Endodermal cell (in vitro differentiated cells): ENCODE data around the gene CHMP1A. TPM values are rescaled to one million over a fixed set of nuclear protein-coding genes. Genes with fewer than 3 reads are reported as not detected.

ENCODE experiments used
- DNase-seq: peaks from one replicate; pipeline ENCODE4 v3.0.0-alpha.2; 2017
- H3K27ac ChIP-seq: 2 replicates; pipeline ENCODE4 v1.5.1; 2013; ENCODE audit warnings: mild to moderate bottlenecking, low read depth, low read length, moderate library complexity
- H3K27me3 ChIP-seq: 2 replicates; pipeline ENCODE4 v1.6.1; 2013; ENCODE audit warnings: mild to moderate bottlenecking, low read length, moderate library complexity; ENCODE audit not compliant: insufficient read depth, control insufficient read depth, poor library complexity, severe bottlenecking
- H3K36me3 ChIP-seq: 2 replicates; pipeline ENCODE4 v1.7.0; 2013; ENCODE audit warnings: mild to moderate bottlenecking, low read length, moderate library complexity; ENCODE audit not compliant: control insufficient read depth, insufficient read depth
- H3K4me1 ChIP-seq: one replicate; pipeline ENCODE4 v1.7.0; 2013; ENCODE audit warnings: low read length; ENCODE audit not compliant: control insufficient read depth, insufficient read depth
- H3K4me3 ChIP-seq: 2 replicates; pipeline ENCODE4 v1.5.1; 2013; ENCODE audit warnings: mild to moderate bottlenecking, low read length, moderate library complexity
- H3K9ac ChIP-seq: 2 replicates; pipeline ENCODE4 v1.6.1; 2013; ENCODE audit warnings: mild to moderate bottlenecking, low read length, moderate library complexity; ENCODE audit not compliant: poor library complexity, severe bottlenecking; ENCODE audit errors: extremely low read depth
- H3K9me3 ChIP-seq: 2 replicates; pipeline ENCODE4 v1.6.1; 2013; ENCODE audit warnings: mild to moderate bottlenecking, low read length, moderate library complexity; ENCODE audit not compliant: control insufficient read depth
- H3K27ac Mint-ChIP-seq: 2 replicates; pipeline ENCODE4 v1.8.0; 2020; ENCODE audit warnings: mixed read lengths
- H3K27me3 Mint-ChIP-seq: 2 replicates; pipeline ENCODE4 v1.8.0; 2021; ENCODE audit warnings: mild to moderate bottlenecking, mixed read lengths; ENCODE audit not compliant: insufficient read depth
- H3K36me3 Mint-ChIP-seq: 2 replicates; pipeline ENCODE4 v1.8.0; 2020; ENCODE audit warnings: low read depth, mixed read lengths
- H3K4me1 Mint-ChIP-seq: 2 replicates; pipeline ENCODE4 v1.8.0; 2020; ENCODE audit warnings: mixed read lengths
- H3K4me3 Mint-ChIP-seq: 2 replicates; pipeline ENCODE4 v1.8.0; 2020; ENCODE audit warnings: mild to moderate bottlenecking, moderate library complexity, mixed read lengths
- H3K9me3 Mint-ChIP-seq: 2 replicates; pipeline ENCODE4 v1.8.0; 2020; ENCODE audit warnings: mild to moderate bottlenecking, mixed read lengths
- WGBS, 2 experiments: methylation state at CpG; one replicate each; pipeline versions ENCODE4 v1.1.5 to v1.1.7; 2013; ENCODE audit warnings: missing lambda C conversion rate in 2 of 2, mixed read lengths in 1 of 2; ENCODE audit not compliant: insufficient coverage in 1 of 2, insufficient read length in 1 of 2; 5-methylcytosine and 5-hydroxymethylcytosine counted together
- total RNA-seq, 2 donors: library from RNA; stranded (reverse); fragmentation: NEBNext Ultra II Directional in 1 of 2; extraction: Animal tissue kit (Norgen Biotek cat#: 25700) in 1 of 2; gene quantifications; 2 replicates in 1 of 2; 3 replicates in 1 of 2; pipeline ENCODE4 v1.2.1, GENCODE V29; 2021
- TF ChIP-seq, protein P1 (sequence below): fragments of 200-600 bp; sonication (generic); conservative IDR thresholded peaks from 2 replicates; pipeline ENCODE4 v1.5.0; 2021; ENCODE audit warnings: antibody characterized with exemption, mild to moderate bottlenecking

CHMP1A gene
- total RNA-seq, 2 donors from 2014 or later = 104 to 106 TPM

DNA sequence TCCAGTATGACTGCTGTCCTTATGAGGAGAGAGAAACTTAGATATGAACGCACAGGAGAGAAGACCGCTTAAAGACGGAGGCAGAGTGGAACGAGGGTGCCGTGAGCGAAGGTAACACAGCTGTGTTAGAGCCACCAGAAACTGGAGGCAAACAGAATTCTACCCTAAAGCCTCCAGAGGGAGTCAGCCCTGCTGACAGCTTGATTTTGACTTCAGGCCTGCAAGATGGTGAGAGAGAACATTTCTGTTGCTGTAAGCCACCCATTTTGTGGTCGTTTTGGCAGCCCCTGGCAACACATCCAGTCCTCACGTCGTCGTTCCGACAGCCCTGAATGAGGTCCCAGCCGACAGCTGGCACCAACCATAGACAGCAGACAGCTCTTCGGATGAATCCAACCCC lies 46.8 kb upstream of the CHMP1A start:
- Mint-ChIP-seq H3K27ac (no peak overlapping the region), H3K4me1 (peaks cover 7% of the 10 kb centered on the region), H3K27me3 (peaks cover 8% of the 10 kb centered on the region), H3K36me3 (peaks cover 6% of the 10 kb centered on the region), H3K4me3 (no peak overlapping the region), H3K9me3 (no peaks in the 10 kb centered on the region)
- H3K36me3 ChIP-seq = peaks cover 2% of the 10 kb centered on the region
- DNase-seq = peak; percentile 52
- TF ChIP-seq, protein P1, sequence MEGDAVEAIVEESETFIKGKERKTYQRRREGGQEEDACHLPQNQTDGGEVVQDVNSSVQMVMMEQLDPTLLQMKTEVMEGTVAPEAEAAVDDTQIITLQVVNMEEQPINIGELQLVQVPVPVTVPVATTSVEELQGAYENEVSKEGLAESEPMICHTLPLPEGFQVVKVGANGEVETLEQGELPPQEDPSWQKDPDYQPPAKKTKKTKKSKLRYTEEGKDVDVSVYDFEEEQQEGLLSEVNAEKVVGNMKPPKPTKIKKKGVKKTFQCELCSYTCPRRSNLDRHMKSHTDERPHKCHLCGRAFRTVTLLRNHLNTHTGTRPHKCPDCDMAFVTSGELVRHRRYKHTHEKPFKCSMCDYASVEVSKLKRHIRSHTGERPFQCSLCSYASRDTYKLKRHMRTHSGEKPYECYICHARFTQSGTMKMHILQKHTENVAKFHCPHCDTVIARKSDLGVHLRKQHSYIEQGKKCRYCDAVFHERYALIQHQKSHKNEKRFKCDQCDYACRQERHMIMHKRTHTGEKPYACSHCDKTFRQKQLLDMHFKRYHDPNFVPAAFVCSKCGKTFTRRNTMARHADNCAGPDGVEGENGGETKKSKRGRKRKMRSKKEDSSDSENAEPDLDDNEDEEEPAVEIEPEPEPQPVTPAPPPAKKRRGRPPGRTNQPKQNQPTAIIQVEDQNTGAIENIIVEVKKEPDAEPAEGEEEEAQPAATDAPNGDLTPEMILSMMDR = peak; percentile 29
- no peaks in the 10 kb centered on the region for H3K27me3 ChIP-seq
- 86 to 92% methylated on average over 10 to 13 of the region's 13 CpGs for whole genome bisulfite sequencing, 2 experiments
- H3K9ac ChIP-seq = no peak overlapping the region
- peaks cover 7% of the 10 kb centered on the region for H3K4me1 ChIP-seq
- H3K4me3 ChIP-seq = no peak overlapping the region
- no peak overlapping the region for H3K27ac ChIP-seq
- H3K9me3 ChIP-seq = no peaks in the 10 kb centered on the region

DNA sequence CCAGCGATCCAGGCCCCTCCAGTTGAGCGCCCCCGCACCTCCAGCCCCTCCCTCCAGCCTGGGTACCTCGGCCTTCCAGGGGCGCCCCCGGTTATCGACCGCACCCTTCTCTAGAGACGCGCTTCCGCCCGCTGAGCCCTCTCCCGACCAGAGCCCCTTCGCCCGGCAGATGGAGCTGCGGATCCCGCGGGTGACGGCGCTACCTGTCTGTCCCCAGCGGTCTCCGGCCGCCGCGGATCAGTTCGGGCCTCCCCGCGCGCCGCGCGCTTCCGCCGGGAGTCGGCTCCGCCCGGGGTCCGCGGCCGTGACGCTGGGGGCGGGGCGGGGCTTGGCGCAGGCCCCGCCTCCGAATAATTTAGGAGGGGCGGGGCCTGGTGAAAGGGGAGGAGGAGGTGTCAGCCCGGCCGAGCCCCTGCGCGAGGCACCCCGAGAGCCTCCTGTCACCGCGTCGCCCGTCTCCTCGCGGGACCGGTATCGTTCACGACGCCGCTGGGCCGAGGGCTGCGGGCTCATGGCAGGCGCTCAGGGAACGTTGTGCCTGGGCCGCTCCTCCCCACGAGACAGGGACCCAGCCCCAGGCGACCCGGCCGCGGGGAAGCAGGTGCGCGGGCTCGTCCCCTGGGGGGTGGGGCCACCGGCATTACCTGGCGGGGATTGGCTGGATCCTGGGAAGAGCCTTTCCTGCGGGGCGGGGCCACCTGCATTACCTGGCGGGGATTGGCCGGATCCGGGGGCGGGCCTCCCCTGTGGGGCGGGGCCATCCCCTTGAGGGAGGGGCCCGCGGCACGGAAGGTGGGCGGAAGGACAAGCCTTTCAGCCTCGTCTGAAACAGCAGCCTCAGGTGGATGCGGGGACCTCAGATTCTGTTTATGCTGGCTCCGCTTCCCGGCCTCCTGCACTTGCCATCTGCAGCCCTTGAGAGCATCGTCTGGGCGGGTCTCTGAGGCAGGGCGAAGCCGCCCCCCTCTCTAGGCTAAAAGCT lies 44.2 kb upstream of the CHMP1A start, which contains the start of gene SPATA2L:
Gene SPATA2L (minus strand): TSS at position 281 of the 982 bp plus-strand sequence. CDS start 473 bp downstream, outside the sequence.
- H3K27ac ChIP-seq = peak within 1 kb of the TSS; percentile 18
- H3K4me3 ChIP-seq = peak within 1 kb of the TSS; percentile 81
- TF ChIP-seq, protein P1 = peak; percentile 37
- Mint-ChIP-seq H3K36me3 (peaks cover 13% of the 10 kb centered on the region), H3K4me3 (peak within 1 kb of the TSS; percentile 69), H3K27me3 (peaks cover 8% of the 10 kb centered on the region), H3K4me1 (peaks cover 6% of the 10 kb centered on the region), H3K27ac (peak within 1 kb of the TSS; percentile 93), H3K9me3 (no peaks in the 10 kb centered on the region)
- peaks cover 13% of the 10 kb centered on the region for H3K36me3 ChIP-seq
- peak; percentile 99 for DNase-seq
- H3K9me3 ChIP-seq = no peaks in the 10 kb centered on the region
- no peaks in the 10 kb centered on the region for H3K27me3 ChIP-seq
- peaks cover 7% of the 10 kb centered on the region for H3K4me1 ChIP-seq
- peak within 1 kb of the TSS; percentile 86 for H3K9ac ChIP-seq
- 0 to 2% methylated on average over 47 to 97 of the region's 97 CpGs for WGBS, 2 experiments

DNA sequence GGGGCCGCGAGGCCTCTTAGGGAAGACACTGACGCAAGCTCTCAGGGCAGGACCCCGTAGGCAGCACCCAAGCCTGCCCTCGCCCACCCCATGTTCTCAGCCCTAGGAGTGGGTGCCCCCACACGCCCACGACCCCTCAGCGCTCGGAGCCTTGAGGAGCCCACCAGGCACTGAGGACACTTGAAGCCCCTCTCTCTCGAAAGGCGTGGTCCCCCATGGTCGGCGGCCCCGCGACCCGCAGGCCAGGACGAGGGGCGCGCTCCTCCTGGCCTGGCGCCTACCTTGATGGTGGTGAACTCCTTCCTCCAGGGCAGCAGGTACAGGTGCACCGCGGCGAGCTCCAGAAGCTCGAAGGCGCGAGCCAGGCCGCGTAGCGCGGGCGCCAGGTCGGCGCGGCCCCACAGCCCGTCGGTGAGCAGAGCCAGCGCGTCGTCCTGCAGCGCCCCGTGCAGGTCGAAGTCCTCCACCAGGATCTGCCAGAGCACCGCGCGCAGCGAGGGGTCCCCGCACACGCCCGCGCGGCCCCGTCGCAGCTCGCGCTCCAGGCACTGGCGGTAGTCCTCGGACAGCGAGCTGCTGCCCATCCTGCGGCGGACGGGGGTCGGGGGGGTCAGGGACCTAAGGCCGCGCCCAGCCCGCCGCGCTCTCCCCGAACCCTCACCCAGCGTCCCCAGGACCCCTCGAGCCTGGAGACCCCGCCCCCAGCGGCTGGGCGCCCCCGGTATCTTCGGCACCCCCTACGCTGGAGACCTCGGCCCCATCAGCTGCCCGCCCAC lies 43.3 kb upstream of the CHMP1A start:
- H3K4me1 ChIP-seq = peaks cover 4% of the 10 kb centered on the region
- H3K27me3 Mint-ChIP-seq = peaks cover 8% of the 10 kb centered on the region
- TF ChIP-seq, protein P1 = peak; percentile 46
- H3K27me3 ChIP-seq = no peaks in the 10 kb centered on the region
- peak overlapping the region; percentile 81 for H3K4me3 ChIP-seq
- peak overlapping the region; percentile 69 for H3K4me3 Mint-ChIP-seq
- H3K27ac Mint-ChIP-seq = peak overlapping the region; percentile 93
- H3K36me3 ChIP-seq = peaks cover 13% of the 10 kb centered on the region
- peaks cover 13% of the 10 kb centered on the region for H3K36me3 Mint-ChIP-seq
- H3K9me3 Mint-ChIP-seq = no peaks in the 10 kb centered on the region
- no peaks in the 10 kb centered on the region for H3K9me3 ChIP-seq
- peak overlapping the region; percentile 86 for H3K9ac ChIP-seq
- DNase-seq = peak; percentile 88
- WGBS, 2 experiments = 3 to 4% methylated on average over 24 to 78 of the region's 78 CpGs
- H3K4me1 Mint-ChIP-seq = peaks cover 4% of the 10 kb centered on the region
- peak overlapping the region; percentile 18 for H3K27ac ChIP-seq
